Thyroid gland (tissue), 4 donors: ENCODE measurements around the gene MAP2K2.

ENCODE experiments used
- CTCF ChIP-seq, 6 experiments: fragments of 200-600 bp in 3 of 6; fragments of 450-650 bp in 3 of 6; sonication (generic) in 3 of 6; IDR thresholded peaks; one replicate each; pipeline ENCODE4 v1.5.1; 2016 to 2019; ENCODE audit warnings: antibody characterized with exemption in 6 of 6, mild to moderate bottlenecking in 2 of 6, inconsistent platforms in 1 of 6, moderate library complexity in 1 of 6
- POLR2A ChIP-seq, 2 donors: fragments of 450-650 bp; IDR thresholded peaks; one replicate each; pipeline ENCODE4 v1.6.1; 2017; ENCODE audit warnings: antibody characterized with exemption in 2 of 2, mild to moderate bottlenecking in 2 of 2, moderate library complexity in 1 of 2

- no peak for TF ChIP-seq CTCF (IDR thresholded peaks at IDR 0.05)
- no peak for TF ChIP-seq POLR2A (IDR thresholded peaks at IDR 0.05)
Measured at GRCh38 chr19:4094761-4095487, 29.0 kb downstream of the MAP2K2 start.
